BLaER1 treated with 17β-estradiol and CSF1 and Interleukin-3, amounts not matched to agents 10 nM and 100 nM (cell line): Measurements from ENCODE around the gene CYTH1.
A peak's percentile ranks its signal among the peaks of the same experiment; 100 is the strongest.

ENCODE experiments used
- H3K27ac ChIP-seq, 11 experiments: shearing (Covaris generic); formaldehyde crosslinking; 2 replicates each; pipeline ENCODE4 v1.8.1; 2022
- H3K27me3 ChIP-seq, 11 experiments: shearing (Covaris generic); formaldehyde crosslinking; 2 replicates each; pipeline ENCODE4 v1.8.1; 2022
- H3K36me3 ChIP-seq, 11 experiments: shearing (Covaris generic); formaldehyde crosslinking; 2 replicates each; pipeline ENCODE4 v1.8.1; 2022
- H3K4me1 ChIP-seq, 10 experiments: shearing (Covaris generic); formaldehyde crosslinking; 2 replicates each; pipeline ENCODE4 v1.8.1; 2022
- H3K4me2 ChIP-seq, 11 experiments: shearing (Covaris generic); formaldehyde crosslinking; 2 replicates each; pipeline ENCODE4 v1.8.1; 2022
- H3K4me3 ChIP-seq, 10 experiments: shearing (Covaris generic); formaldehyde crosslinking; 2 replicates each; pipeline ENCODE4 v1.8.1; 2022
- H3K9ac ChIP-seq, 11 experiments: shearing (Covaris generic); formaldehyde crosslinking; 2 replicates each; pipeline ENCODE4 v1.8.1; 2022
- H3K9me3 ChIP-seq, 11 experiments: shearing (Covaris generic); formaldehyde crosslinking; replicated peaks in 1 of 11; 2 replicates each; pipeline ENCODE4 v1.8.1; 2022
- H4K20me1 ChIP-seq, 11 experiments: shearing (Covaris generic); formaldehyde crosslinking; 2 replicates each; pipeline ENCODE4 v1.8.1; 2022
- Cebpa-rat ChIP-seq, 11 experiments: shearing (Covaris generic); IDR thresholded peaks; 2 replicates each; pipeline ENCODE4 v1.8.1; 2022

The CYTH1 gene

DNA sequence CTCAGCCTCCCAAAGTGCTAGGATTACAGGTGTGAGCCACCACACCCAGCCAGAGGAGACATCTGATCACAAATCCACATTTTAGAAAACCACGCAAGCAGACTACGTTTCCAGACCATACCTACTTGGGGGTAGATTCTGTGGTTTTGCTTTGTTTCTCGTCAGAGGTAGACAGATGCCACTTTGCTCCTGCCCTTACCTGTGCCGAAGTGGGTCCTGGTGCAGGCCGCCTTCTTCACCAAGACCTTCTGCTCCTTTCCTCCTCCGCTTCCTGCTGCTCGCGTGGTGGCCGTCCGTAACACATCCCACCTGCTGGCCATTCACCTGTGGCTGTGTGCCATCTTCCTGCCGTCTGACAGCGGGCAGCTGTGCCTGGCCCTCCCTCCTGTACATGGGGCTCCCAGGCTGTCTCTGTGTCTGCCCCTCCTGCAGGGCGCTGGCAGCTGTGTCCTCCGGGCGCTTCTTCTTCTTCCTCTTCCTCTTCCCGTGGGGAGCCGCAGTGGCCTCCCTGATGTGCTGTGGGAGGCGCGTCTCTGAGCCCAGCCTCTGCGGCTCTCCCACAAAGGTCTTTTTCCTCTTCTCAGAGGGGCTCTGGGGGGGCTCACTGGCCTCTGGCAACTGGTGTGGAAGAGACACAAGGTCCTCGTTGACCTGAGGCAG lies 21.2 kb upstream of the CYTH1 start:
- H3K4me1 ChIP-seq: peaks cover 86 to 96% (median 90%) of the 10 kb centered on the region in 10 experiments
- H3K36me3 ChIP-seq: peaks cover 74 to 92% (median 82%) of the 10 kb centered on the region in 11 experiments
- peak overlapping the region in 10 of 11 experiments; percentile 42 to 69 (median 60); a peak in 19 of 22 replicates for H3K27ac ChIP-seq
- H3K9ac ChIP-seq: peak overlapping the region; percentile 30 to 70 (median 61); a peak in 19 of 22 replicates
- H3K27me3 ChIP-seq: no peaks in the 10 kb centered on the region
- no peak for TF ChIP-seq Cebpa-rat (IDR thresholded peaks at IDR 0.05)
- H4K20me1 ChIP-seq: peaks cover 9 to 100% (median 58%) of the 10 kb centered on the region in 11 experiments; a peak in 18 of 22 replicates
- peak overlapping the region in 9 of 10 experiments; percentile 24 to 52 (median 39); a peak in 17 of 20 replicates for H3K4me3 ChIP-seq
- H3K9me3 ChIP-seq: no peaks in the 10 kb centered on the region
- H3K4me2 ChIP-seq: peak overlapping the region; percentile 62 to 98 (median 84)

DNA sequence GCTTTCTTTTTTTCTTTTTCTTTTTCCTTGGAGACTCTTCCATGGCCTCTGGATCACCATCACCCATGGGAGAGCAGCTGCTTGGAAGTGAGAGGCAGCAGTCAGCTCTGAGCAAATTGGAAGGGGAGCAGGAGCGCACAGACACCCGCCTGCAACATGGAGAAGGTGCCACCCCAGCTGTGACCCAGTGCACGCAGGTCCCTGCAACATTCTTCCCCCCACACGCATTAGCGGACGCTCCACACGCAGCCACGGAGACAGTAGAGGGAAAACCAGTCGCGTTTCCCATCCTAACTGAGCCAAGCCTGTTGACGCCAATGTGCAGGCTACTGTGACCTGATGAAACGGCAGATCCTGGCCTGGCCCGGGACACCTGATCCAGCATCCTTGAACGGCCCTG lies 20.4 kb upstream of the CYTH1 start:
- no peak for TF ChIP-seq Cebpa-rat (IDR thresholded peaks at IDR 0.05)

DNA sequence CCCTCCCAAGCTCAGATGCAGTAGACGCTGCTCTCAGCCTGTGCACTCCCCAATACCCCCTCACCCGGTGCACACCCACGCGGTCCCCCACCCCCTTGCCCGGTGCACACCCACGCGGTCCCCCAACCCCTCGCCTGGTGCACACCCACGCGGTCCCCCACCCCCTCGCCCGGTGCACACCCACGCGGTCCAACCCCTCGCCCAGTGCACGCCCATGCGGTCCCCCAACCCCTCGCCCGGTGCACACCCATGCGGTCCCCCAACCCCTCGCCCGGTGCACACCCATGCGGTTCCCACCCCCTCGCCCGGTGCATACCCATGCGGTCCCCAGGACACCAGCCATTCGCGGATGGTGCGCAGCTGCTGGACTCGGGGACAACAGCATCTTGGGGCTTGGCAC lies 19.9 kb upstream of the CYTH1 start:
- peak overlapping the region in 1 of 10 experiments; percentile 48; a peak in 1 of 20 replicates for H3K4me3 ChIP-seq
- H3K4me2 ChIP-seq: peak overlapping the region; percentile 62 to 98 (median 84)
- peaks cover 13 to 100% (median 51%) of the 10 kb centered on the region in 11 experiments; a peak in 18 of 22 replicates for H4K20me1 ChIP-seq
- H3K27me3 ChIP-seq: no peaks in the 10 kb centered on the region
- H3K9me3 ChIP-seq: no peaks in the 10 kb centered on the region
- H3K36me3 ChIP-seq: peaks cover 74 to 92% (median 82%) of the 10 kb centered on the region in 11 experiments
- peak overlapping the region in 6 of 11 experiments; percentile 27 to 63 (median 48); a peak in 8 of 22 replicates for H3K9ac ChIP-seq
- peak overlapping the region in 2 of 11 experiments; percentile 49 to 55; a peak in 2 of 22 replicates for H3K27ac ChIP-seq
- TF ChIP-seq Cebpa-rat (IDR thresholded peaks at IDR 0.05): no peak
- H3K4me1 ChIP-seq: peaks cover 95 to 100% (median 98%) of the 10 kb centered on the region in 10 experiments

More for the DNA sequence above, 20.4 kb upstream of the CYTH1 start:
- Histone ChIP-seq H4K20me1 (peaks cover 13 to 100% (median 56%) of the 10 kb centered on the region in 11 experiments; a peak in 18 of 22 replicates), H3K27ac (no peak overlapping the region; a peak in 1 of 22 replicates), H3K9me3 (no peaks in the 10 kb centered on the region), H3K9ac (peak overlapping the region in 3 of 11 experiments; percentile 52 to 62 (median 59); a peak in 3 of 22 replicates), H3K27me3 (no peaks in the 10 kb centered on the region), H3K4me2 (peak overlapping the region; percentile 62 to 98 (median 84)), H3K36me3 (peaks cover 74 to 92% (median 82%) of the 10 kb centered on the region in 11 experiments), H3K4me3 (peak overlapping the region in 3 of 10 experiments; percentile 35 to 48 (median 38); a peak in 4 of 20 replicates), H3K4me1 (peaks cover 95 to 100% (median 97%) of the 10 kb centered on the region in 10 experiments)

DNA sequence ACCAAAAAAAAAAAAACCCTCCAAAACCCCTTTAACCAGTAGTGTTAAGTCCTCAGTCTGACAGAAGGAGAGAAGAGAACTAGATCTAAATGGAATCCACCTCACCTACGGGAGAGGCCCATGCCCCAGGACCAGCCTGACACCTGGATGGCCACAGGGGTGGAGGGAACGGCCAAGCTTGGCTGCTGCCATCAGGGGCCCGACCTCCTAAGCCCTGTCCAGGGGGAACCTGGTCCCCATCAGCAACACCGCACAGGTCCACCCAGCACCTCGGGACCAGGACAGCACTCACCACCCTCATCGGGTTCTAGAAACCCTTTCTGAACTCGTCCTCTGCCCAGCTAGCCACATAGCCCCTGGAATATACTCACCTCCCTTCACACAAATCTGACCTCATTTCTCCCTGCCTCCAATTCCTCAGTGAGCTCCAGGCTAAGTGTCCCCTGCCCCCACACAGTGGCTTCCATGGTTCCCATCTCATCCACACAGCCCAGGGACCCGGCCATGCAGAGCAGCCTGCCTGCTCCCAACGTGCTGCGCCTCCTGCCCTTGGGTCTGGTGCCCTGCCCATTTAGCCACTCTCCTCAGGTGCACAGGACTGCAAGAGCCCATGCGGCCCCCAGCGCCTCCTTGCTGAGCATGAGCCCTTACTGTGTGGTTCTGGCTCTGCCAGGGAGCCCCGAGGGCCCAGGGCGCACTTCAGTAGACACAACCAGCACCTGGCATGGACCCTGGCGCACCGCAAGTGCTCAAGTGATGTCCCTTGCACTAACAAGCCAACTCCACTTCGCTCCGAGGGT lies 18.3 kb upstream of the CYTH1 start:
- Histone ChIP-seq H4K20me1 (peaks cover 13 to 100% (median 47%) of the 10 kb centered on the region in 11 experiments; a peak in 18 of 22 replicates), H3K9ac (peak overlapping the region in 5 of 11 experiments; percentile 1 to 45 (median 25); a peak in 3 of 22 replicates), H3K27ac (peak overlapping the region in 6 of 11 experiments; percentile 1 to 43 (median 38); a peak in 6 of 22 replicates), H3K36me3 (peaks cover 74 to 92% (median 81%) of the 10 kb centered on the region in 11 experiments), H3K4me3 (no peak overlapping the region), H3K4me1 (peaks cover 96 to 100% (median 99%) of the 10 kb centered on the region in 10 experiments), H3K4me2 (peak overlapping the region; percentile 32 to 90 (median 69)), H3K9me3 (no peaks in the 10 kb centered on the region), H3K27me3 (no peaks in the 10 kb centered on the region)
- no peak for TF ChIP-seq Cebpa-rat (IDR thresholded peaks at IDR 0.05)

DNA sequence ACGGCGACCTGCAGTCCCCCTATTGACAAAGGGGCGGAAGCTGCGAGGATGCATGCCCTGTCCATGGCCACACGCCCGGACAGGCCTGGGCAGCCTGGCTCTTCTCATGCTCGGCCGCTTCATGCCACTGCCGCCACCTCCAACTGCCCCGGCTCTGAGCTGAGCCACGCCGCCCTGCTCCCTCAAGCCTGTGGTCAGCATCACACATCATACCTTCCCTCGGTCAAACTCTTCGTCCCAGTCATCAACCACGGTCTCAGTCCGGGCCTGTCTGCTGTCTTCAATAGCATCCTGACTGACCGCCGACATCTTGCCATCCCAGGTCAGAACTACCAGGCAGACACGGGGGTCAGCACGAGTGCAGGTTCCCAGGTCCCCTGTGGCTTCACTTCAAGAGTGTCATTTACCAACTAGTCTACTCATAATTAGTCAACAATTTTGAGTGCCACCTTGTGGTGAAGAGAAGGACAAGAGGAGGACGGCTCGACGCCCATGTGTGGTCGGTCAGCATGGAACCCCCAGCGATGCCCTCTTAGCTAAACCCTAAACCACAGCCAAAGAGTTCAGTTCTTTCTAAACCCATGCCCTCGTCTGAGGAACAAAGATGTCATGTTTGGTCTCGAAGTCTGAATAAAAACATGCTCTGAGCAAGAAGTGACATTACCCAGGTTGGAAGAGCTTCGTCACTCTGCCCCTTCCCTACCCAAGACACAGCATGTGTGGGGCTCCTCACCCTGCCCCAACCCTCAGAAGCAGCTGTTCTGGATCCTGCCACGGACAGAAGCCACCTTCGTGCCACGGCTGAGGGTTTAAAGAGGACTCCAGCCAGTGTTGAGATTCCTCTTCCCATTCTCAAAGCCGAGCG lies 16.9 kb upstream of the CYTH1 start:
- Histone ChIP-seq H3K4me1 (peaks cover 87 to 98% (median 95%) of the 10 kb centered on the region in 10 experiments), H3K36me3 (peaks cover 81 to 92% (median 87%) of the 10 kb centered on the region in 11 experiments), H3K4me3 (no peak overlapping the region), H3K9ac (peak overlapping the region in 4 of 11 experiments; percentile 9 to 52 (median 20); a peak in 5 of 22 replicates), H4K20me1 (peaks cover 13 to 98% (median 42%) of the 10 kb centered on the region in 11 experiments; a peak in 18 of 22 replicates), H3K27me3 (no peaks in the 10 kb centered on the region), H3K9me3 (no peaks in the 10 kb centered on the region), H3K27ac (peak overlapping the region in 7 of 11 experiments; percentile 13 to 67 (median 40); a peak in 14 of 22 replicates), H3K4me2 (peak overlapping the region in 7 of 11 experiments; percentile 9 to 86 (median 78); a peak in 12 of 22 replicates)
- no peak for TF ChIP-seq Cebpa-rat (IDR thresholded peaks at IDR 0.05)

DNA sequence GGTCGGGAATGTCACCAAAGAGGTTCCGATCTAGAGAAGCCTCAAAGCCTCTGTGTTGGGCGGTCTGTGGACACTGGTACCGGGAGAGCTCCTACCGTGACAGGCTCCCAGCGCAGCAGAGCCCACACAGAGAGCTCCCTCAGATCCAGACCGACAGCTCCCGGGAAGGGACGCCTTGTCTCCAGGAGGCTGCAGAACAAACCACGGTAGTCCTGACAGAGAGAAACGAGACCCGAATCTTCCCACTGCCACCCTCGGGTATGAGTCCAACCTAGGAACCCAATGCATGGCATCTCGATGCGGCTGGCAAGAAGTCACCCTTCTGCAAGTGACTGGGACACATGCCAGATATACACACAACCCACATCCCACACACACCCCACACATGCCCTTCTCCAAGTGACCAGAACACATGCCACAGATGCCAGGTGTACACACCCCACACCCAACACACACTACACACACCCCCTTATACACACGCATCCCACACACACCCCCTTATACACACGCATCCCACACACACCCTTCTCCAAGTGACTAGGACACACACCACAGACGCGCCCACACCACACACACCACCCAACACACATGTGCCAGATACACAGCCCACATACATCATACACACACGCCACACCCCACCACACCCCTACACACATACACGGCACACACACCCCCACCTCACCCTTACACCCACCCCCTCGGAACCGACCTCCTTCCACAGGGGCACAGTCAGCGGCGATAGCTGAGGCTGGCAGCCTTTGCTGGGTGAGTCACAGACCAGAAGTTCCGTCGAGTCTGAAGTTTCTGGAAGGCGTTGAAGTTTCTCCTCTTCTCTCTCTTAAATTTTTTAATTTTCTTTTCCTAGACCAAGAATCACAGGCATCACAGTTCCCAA lies 15.9 kb upstream of the CYTH1 start:
- Histone ChIP-seq H3K4me2 (peak overlapping the region; percentile 71 to 86 (median 81)), H3K36me3 (peaks cover 86 to 97% (median 92%) of the 10 kb centered on the region in 11 experiments), H3K4me3 (no peak overlapping the region), H3K9ac (peak overlapping the region in 10 of 11 experiments; percentile 25 to 66 (median 46); a peak in 13 of 22 replicates), H3K27me3 (no peaks in the 10 kb centered on the region), H3K9me3 (no peaks in the 10 kb centered on the region), H4K20me1 (peaks cover 13 to 88% (median 36%) of the 10 kb centered on the region in 11 experiments; a peak in 18 of 22 replicates), H3K4me1 (peaks cover 84 to 95% (median 90%) of the 10 kb centered on the region in 10 experiments), H3K27ac (peak overlapping the region in 7 of 11 experiments; percentile 28 to 73 (median 67); a peak in 13 of 22 replicates)
- no peak for TF ChIP-seq Cebpa-rat (IDR thresholded peaks at IDR 0.05)

DNA sequence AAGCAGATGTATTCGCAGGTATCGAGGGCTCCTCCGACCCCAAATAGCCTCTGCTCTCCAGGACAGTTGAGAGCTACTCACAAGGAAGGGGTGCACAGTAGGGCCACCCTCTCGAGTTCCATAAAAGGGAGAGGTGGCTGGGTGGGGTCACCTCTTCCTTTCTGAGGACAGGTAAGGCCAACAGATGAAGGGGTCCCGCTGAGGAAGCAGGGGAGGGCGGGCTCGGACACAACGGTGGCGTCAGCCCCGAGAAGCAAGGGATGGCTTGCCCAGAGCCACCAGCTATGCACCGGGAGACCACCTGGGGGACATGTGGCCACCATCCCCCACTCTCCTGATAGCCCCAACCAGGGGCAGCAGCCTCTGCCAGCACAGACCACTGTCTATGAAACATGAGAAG lies 15.1 kb upstream of the CYTH1 start:
- no peak for TF ChIP-seq Cebpa-rat (IDR thresholded peaks at IDR 0.05)
- peak overlapping the region in 8 of 11 experiments; percentile 20 to 73 (median 60); a peak in 16 of 22 replicates for H3K27ac ChIP-seq
- 0 out of 20 replicates have a peak overlapping the region, but pooled peaks of 1 of the 10 experiments have one; percentile 9 for H3K4me3 ChIP-seq
- H3K9me3 ChIP-seq: no peaks in the 10 kb centered on the region
- H3K27me3 ChIP-seq: no peaks in the 10 kb centered on the region
- peak overlapping the region; percentile 71 to 86 (median 81) for H3K4me2 ChIP-seq
- H3K4me1 ChIP-seq: peaks cover 76 to 92% (median 87%) of the 10 kb centered on the region in 10 experiments
- H4K20me1 ChIP-seq: peaks cover 9 to 85% (median 30%) of the 10 kb centered on the region in 11 experiments; a peak in 17 of 22 replicates
- peak overlapping the region in 10 of 11 experiments; percentile 20 to 66 (median 38); a peak in 12 of 22 replicates for H3K9ac ChIP-seq
- peaks cover 82 to 94% (median 89%) of the 10 kb centered on the region in 11 experiments for H3K36me3 ChIP-seq
